Kasumi-1 (cell line): ENCODE results near the gene BLVRB.
"Not testable (repeated sequence)": the region's sequence is repeated elsewhere in the genome, so short reads cannot be mapped to it uniquely, and the experiment has no call there.

Experiments used
- DNase-seq, 2 experiments: peaks; one replicate each; lab custom pipeline; 2025; lab: John Stamatoyannopoulos, UW

The BLVRB gene

DNA sequence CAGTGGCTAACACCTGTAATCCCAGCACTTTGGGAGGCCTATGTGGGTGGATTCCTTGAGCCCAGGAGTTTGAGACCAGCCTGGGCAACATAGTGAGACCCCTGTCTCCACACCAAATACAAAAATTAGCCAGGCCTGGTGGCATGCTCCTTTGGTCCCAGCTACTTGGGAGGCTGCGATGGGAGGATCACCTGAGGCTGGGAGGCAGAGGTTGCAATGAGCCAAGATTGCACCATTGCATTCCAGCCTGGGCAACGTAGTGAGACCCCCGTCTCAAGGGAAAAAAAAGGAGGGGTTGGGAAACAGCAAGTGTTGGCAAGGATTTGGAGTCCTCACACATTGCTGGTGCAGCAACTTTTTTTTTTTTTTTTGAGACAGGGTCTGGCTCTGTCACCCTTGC is 20.5 kb upstream of the BLVRB start:
- DNase-seq = no peak

DNA sequence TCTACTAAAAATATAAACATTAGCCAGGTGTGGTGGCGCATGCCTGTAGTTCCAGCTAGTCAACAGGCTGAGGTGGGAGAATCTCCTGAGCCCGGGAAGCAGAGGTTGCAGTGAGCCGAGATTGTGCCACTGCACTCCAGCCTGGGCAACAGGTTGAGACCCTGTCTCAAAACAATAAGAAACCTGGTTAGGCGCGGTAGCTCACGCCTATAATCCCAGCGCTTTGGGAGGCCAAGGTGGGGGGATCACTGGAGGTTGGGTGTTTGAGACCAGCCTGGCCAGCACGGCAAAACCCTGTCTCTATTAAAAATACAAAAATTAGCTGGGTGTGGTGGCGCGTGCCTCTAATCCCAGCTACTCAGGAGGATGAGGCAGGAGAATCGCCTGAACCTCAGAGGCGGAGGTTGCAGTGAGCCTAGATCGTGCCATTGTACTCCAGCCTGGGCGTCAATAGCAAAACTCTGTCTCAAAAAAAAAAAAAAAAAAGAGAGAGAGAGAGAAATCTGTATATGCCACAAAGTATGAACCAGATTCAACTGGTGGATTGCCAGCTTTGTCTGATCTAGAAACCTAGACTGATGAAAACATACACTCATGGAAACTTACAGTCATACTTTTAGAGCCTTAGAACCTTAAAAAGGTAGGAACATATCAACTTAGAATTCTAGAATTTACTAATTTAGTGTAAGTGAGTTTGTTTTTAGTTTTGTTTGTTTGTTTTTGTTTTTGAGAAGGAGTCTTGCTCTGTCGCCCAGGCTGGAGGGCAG is 10.5 kb upstream of the BLVRB start:
- DNase-seq = not testable (repeated sequence)

DNA sequence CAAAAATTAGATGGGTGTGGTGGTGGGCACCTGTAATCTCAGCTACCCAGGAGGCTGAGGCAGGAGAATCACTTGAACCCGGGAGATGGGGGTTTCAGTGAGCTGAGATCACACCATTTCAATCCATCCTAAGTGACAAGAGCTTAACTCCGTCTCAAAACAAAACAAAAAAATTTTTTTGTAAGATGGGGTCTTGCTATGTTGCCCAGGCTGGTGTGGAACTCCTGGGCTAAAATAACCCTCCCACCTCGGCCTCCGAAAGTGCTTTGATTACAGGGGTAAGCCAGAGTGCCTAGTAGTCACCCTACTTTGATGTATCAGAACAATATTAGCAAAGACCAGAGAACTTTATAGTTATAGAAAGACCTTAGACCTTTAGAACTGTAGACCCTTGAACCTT is 9.2 kb upstream of the BLVRB start:
- no peak for DNase-seq

DNA sequence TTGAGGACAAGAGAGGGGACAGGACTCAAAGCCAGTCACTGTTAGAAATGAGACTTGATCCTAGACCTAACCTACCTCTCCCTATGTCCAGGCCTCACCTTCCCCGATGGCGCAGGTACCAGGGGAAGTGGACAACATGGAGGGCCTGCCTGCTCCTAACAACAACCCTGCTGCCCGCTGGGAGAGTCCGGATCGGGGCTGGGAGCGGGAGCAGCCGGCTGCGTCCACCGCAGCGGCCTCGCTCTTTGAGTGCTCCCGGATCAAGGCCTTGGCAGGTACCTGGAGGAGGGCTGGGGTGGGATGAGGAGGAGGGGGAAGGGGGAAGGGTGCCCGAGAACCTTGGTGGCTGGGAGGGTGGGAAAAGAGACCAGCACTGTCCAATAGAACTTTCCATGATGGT is 7.0 kb upstream of the BLVRB start:
- no peak for DNase-seq

DNA sequence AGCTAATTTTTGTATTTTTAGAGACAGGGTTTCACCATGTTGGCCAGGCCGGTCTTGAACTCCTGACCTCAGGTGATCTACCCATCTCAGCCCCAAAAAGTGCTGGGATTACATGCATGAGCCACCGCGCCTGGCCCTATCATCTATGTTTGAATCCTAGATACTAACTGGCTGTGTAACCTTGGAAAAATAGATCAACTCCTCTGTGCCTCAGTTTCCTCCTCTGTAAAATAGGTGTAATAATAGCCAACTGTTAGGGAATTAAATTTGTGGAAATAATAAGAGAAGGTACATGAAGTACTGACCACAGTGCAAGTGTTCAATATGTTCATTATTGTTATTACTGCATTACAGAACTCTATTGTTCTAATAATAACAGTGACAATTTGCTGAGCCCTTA is 5.6 kb upstream of the BLVRB start:
- no peak for DNase-seq

DNA sequence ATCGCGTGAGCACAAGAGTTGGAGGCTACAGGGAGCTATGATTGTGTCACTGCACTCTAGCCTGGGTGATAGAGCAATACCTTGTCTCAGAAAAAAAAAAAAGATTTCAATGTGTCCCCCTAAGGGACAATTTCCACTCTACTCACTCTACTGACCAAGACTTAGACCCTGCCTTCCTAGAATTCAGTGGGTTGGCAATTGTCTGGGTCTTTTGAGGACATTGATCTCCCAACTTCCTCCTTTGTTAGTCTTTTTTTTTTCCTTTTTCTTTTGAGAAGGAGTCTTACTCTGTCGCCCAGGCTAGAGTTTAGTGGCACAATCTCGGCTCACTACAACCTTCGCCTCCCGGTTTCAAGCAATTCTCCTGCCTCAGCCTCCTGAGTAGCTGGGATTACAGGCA is 3.5 kb upstream of the BLVRB start:
- no peak for DNase-seq

DNA sequence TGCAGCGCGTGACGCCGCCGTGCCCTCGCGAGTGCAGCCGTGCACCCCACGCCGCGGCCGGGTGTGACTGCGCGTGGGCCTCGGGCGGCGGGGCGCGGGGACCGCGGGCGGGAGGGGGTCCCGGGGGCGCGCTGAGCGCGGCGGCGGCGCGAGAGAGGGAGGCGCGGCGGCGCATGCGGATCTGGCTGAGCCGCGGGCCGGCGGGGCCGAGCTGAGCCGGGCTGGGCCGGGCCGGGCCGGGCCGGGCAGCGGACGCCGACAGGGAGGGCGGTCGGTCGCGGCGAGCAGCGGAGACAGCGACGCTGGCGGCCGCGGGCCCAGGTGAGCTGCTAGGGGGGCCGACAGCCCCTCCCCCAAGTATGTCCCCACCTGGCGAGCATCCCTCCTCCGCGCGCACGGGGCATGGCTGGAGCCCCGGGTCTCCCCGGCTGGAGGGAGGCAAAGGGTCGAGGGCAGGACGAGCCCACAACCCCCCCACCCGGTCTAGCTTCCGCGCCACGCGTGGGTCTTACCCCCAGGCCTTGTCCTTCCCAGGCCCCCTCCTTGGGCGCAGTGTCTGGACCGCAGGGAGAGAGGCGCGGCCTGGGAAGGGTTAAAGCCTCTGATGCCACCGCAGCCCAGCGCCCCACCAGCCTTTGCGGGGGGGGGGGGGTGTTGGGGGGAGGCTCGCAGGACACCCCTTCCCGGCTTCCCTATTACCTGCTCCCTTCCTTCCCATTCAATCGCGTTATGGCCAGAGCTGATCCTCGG is 1.6 kb upstream of the BLVRB start, which contains the start of gene SPTBN4:
TSS of gene SPTBN4 (plus strand) at position 17 of the 750 bp plus-strand sequence. CDS start 5,621 bp downstream, outside the sequence.
- DNase-seq = no peak

DNA sequence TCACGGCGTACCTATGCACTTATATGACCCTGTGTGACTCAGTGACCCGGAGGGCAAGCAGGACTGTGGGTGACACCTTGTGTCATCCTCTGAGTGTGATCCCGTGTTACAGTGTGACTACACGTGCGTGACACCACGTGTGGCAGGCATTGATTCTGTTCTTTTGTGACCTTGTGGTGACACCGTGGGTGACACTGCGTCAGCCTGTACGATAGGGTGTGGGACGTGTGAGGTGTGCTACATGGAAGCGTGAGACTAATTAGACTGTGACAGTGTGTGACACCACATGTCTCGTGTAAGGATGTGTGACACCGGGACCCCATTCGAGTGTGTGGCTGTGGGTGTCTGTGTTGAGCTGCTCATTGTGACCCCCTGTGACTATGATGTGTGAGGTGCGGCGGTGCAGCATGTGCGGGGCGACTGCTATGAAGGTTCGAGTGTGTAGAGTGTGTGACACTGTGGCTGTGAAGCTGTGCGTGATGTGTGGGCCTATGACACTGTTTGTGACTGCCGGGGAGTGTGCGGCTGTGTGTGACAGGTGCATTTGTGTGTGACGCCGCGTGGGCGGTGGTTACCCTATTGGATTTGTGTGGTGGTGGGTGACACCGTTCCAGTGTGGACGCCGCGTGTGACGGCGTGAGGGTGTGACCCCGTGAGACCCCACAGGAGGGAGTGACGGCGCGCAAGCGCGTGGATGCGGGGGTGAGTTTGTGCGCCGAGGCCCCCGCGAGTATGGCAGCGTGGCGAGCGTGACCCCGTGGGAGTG is 857 bp upstream of the BLVRB start:
- DNase-seq = peak in 1 of 2 experiments; percentile 8

DNA sequence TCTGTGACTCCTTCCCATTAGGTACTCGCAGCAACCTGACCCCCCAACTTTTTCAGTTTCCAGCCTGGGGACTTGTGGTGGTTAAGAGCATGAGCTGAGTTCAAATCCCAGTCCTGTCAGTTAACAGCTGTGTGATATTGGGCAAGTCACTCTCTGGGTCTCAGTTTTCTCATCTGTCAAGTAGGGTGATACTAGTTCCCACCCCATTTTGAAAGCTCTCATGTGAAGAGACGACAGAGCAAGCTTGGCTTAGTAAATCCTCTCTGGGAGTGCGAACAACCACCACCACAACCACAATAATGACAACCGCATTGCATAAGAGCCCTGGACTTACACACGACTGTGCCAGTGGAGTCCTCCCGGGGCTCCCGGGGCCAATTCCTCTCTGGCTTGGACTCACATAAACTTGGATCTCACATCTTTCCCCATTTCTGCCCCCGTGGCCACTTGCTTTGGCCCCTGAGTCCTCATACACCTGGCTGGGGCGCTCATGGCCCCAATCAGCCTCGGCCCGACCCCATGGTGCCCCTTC is 454 bp downstream of the BLVRB start:
- DNase-seq = peak; percentile 18 to 23

DNA sequence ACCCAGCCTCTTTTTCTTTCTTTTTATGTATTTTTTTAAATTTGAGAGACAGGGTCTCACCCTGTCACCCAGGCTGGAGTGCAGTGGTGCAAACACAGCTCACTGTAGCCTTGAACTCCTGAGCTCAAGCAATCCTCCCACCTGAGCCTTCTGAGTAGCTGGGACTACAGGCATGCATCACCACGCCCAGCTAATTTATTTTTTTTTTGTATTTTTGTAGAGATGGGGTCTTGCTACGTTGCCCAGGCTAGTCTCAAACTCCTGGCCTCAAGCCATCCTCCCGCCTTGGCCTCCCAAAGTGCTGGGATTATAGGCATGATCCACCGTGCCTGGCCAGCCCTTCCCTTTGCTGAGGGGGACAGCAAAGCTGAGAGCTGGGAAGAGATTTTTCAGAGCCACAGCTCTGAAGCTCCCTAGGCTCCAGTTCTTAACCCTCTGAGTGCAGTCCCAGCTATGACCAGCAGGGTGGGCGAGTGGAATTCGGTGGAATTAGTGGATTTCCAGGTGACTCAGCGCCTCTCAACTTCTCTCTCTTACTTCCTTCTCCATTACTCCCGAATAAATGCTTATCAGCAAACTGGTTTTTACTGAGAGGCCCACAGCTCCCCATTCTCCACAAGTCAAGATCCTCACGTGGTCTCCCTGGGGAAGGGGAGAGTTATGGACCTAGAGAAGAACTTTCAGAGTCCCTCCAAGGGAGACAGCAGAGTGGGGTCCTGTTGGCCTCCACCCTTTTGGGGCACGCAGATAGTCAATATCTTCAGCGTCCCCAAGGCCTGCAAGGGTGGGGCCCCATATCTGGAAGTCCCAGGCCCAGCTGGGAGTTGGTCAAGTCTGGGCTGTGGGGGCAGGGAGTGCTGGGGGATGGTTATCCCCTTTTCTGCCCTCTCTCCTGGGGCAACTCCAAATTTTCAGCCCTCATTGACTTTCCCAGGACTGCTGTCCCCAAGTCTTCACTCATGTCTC is 1.2 kb downstream of the BLVRB start:
- peak; percentile 77 to 88 for DNase-seq

DNA sequence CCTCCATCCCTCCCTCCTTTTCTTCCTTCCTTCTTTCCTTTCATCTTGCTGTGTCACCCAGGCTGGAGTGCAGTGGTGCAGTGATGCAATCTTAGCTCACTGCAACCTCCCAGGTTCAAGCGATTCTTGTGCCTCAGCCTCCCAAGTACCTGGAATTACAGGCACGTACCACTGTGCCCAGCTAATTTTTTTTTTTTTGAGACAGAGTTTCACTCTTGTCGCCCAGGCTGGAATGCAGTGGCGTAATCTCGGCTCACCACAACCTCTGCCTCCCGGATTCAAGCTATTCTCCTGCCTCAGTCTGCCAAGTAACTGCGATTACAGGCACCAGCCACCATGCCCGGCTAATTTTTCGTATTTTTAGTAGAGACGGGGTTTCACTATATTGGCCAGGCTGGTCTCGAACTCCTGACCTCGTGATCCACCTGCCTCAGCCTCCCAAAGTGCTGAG is 1.9 kb downstream of the BLVRB start:
- DNase-seq = not testable (repeated sequence)

DNA sequence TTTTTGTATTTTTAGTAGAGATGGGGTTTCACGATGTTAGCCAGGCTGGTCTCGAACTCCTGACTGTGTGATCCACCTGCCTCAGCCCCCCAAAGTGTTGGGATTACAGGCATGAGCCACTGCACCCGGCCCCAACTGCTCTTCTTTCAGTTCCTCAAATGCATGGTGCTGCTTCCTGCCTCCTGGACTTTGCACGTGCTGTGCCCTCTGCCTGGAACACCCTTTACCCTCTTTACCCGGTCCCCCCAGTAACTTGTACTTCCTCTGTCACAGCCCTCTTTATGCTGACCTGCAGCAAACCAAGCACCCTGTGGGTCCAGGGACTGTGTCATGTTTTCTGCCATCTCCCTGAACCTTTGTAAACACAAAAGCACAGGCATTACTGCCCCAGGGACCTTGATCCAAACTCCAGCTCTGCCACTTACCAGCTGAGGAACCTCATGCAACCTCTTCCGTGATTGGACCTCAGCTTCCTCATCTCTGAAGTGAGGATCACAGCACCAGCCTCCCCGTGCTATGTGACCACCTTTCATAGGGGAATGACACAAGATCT is 3.8 kb downstream of the BLVRB start:
- peak; percentile 15 to 23 for DNase-seq

DNA sequence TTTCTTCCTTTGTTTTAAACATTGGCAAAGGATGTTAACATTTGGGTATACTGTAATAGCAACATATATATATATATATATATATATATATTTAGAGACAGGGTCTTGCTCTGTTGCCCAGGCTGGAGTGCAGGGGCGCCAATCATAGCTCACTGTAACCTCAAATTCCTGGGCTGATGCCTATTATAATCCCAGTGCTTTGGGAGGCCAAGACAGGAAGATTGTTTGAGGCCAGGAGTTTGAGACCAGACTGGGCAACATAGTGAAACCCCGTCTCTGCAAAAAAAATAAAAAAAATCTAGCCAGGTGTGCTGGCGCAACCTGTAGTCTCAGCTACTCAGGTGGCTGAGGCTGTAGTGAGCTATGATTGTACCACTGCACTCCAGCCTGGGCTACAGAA is 5.4 kb downstream of the BLVRB start:
- DNase-seq = no peak

DNA sequence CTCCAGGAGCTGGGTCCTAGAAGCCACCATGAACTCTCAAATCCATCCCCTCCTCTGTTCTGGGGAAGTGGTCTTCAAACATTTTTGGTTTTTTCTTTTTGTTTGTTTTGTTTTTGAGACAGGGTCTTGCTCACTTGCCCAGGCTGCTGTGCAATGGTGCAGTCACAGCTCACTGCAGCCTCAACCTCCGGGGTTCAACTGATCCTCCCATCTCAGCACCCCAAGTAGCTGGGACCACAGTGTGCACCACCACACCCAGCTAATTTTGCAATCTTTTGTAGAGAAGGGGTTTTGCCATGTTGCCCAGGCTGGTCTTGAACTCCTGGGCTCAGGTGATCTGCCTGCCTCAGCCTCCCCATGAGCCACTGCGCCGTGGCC is 7.0 kb downstream of the BLVRB start:
- no peak for DNase-seq

DNA sequence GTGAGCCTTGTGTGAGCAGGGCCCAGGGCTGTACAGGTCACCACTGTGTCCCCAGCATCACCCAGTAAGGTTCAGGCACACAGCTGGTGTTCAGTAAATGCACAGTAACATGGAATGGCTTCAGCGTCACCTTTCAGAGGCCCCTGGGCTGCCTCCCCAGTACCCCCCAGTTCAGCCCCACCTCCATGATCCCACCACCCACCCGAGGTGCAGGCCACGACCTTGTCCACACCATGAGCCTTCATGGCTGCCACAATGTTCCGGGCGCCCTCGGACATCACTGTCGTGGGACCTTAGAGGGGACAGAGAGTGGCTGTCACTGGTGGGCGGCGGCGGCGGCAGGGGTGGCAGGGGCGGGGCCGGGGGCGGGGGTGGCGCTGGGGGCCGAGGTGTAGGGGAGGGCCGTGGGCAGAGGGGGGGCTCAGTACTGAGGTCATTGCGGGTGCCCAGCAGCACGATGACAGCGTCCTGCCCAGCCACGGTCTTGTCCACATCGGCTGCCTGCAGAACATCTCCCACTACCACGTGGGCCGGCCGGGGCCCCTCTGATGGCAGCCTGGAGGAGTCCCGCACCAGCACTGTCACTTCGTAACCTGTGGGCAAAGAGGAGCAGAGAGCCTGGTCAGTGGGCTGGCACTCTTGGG is 7.5 kb downstream of the BLVRB start:
- DNase-seq = no peak

DNA sequence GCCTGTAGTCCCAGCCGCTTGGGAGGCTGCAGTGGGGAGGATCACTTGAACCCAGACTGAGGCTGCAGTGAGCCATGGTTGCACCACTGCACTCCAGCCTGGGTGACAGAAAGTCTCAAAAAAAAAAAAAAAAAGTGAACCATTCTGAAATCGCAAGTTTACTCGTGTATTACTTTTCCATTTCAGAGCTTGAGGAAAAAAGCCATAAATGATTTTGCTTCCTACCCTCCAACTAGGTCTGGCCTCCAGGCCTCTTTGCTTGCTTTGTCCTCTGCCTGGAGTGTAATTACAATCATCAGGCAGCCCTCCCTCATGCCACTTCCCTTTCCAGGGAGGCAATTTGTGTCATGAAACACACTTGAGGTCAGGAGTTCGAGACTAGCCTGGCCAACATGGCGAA is 8.5 kb downstream of the BLVRB start:
- DNase-seq = no peak

DNA sequence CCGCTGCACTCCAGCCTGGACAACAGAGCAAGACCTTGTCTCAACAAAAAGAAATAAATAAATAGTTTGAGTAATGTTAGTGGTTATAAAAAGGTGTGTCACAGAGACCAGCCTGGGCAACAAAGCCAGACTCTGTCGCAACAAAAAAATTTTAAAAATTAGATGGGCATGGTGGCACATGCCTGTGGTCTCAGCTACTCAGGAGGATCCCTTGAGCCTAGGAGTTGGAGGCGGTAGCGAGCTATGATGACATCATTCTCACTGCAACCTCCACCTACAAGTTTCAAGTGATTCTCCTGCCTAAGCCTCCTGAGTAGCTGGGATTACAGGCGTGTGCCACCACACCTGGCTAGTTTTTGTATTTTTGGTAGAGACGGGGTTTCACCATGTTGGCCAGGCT is 11.6 kb downstream of the BLVRB start:
- not testable (repeated sequence) for DNase-seq

DNA sequence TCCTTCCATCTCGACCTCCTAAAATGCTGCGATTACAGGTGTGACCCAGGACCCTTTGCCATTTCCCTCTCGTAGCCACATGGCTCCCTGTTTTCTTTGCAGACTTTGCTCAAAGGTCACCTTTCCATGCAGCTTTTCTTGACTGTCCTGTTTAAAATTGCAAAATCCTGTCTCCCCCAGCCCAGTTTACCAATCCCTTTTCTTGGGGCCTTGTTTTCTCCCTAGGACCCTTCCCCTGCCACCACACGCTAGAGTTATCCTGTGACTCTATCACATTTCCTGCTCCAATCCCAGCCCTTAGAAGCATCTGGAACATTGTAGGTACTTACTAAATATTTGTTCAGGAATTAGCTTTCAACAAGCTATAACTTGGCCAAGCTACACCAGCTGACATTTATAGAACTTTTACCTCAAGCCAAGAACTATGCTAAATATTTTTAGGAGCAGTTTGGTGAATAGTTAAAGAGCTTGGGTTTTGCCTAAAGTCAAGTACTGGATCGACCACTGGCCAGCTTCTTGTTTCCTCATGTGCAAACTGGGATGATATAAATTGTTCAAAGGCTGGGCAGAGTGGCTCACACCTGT is 12.3 kb downstream of the BLVRB start:
- DNase-seq = no peak

DNA sequence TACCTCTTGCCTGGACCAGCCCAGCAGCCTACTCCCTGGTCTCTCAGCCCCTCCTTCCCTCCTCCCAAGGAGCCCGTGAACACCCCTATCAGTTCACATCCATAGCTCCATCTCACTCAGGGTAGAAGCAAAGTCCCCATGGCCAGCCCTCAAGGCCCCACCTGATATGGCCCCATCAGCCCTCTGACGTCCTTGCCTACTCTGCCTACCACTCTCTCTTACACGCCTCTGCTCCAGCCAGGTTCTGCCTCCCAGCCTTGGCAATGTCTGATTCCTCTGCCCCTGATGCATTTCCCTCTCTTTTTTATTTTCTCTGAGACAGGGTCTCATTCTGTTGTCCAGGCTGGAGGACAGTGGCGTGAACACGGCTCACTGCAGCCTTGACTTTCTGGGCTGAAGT is 13.5 kb downstream of the BLVRB start:
- DNase-seq = no peak

DNA sequence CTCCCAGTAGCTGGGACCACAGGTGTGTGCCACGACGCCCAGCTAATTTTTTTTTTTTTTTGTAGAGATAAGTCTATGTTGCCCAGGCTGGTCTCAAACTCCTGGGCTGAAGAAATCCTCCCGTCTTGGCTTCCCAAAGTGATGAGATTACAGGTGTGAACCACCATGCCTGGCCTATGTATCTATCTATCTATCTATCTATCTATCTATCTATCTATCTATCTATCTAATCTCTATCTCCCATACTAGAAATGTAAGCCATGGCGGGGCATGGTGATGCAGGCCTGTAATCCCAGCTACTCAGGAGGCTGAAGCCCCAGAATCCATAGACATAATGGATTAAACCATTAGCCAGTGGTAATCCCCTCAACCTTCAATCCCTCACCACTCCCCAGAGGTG is 14.9 kb downstream of the BLVRB start:
- no peak for DNase-seq
